Measurements from ENCODE around the gene GNAI1.

The GNAI1 gene

DNA sequence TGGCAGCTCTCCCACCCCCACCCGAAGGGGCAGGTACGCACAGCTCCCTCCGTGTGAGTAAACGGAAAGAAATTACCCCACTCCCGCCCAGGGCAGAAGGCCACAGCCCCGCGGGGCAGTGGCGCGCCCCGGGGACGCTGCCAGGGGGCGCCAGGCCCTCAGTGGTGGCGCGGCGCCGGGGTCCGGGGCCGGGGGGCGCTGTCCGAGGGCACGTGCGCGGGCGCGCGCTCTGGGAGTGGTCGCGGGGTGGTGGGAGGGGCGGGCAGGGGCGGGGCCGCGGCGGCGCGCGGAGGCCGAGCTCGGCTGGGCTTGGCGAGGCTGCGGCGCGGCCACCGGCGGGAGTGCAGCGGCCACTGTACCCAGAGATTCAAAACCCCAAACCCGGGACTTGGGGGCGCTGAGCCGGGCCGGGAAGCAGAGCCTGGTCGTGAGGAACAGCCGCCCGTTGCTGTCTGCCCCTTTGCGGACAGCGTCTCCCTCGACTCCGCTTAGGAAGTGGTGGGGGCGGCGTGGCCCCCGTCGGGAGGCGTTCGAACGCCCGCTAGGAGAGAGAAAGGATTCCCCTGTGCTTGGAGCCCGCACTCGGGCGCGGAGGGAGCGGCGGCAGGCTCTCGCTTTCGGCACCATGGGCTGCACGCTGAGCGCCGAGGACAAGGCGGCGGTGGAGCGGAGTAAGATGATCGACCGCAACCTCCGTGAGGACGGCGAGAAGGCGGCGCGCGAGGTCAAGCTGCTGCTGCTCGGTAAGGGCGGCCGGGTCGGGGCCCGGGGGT is at the start of gene GNAI1:
TSS of gene GNAI1 (plus strand) at position 296 of the 773 bp plus-strand sequence. CDS start at position 626, 330 bp downstream.
- Histone ChIP-seq H3K36me3 (replicated peaks) (no peaks in the 10 kb centered on the region; the same call in 1 of the 2 replicates), H3K4me3 (peak within 1 kb of the TSS; percentile 95), H3K9me3 (no peaks in the 10 kb centered on the region), H3K4me1 (peaks cover 26% of the 10 kb centered on the region), H3K27me3 (ENCODE audit: low read depth) (no peaks in the 10 kb centered on the region)
- peak; percentile 61 to 87 for DNase-seq (ENCODE audit: low spot score in 2 of 2)
- in situ Hi-C loops (cut with MboI; ENCODE audit: low sequenced_read_pairs): loop anchor here (25.0 kb wide), 1 partner anchor 278 kb away; no protein-coding TSS in a partner anchor

DNA sequence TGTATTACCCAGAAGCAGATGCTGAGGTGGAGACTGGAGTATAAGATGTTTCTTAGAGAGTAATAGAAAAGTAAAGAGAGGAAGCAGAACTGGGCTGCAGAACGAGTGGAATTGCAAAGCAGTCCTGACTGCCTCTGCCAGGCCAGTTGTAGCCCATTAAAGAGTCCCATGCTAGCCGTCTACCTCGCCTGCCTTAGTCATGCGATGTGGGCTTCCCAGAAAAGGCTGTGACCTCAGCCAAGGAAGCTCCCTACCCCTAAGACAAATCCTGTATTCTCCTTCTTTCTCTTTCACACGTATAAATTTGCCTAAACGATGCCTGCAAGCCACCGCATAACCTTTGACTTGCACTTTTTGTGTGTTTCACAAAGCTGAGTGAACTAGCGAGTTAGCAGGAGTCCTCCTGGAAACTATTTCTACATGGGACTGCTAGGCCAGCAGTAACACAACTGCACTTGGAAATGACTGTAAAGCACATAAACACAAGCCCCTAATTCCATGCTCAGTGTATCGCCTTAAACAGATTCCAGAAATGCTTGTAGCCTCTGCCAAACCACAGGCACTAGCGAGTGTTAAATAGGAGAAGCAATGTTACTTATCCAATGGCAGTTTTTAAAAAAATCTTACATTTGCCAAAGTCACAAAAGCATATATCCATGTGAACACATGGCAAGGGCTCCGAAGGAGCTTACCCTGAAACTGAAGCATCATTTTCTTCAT is 47.4 kb upstream of the GNAI1 start:
- H3K9me3 ChIP-seq: no peaks in the 10 kb centered on the region
- H3K4me3 ChIP-seq: no peak overlapping the region
- no peaks in the 10 kb centered on the region for H3K27me3 ChIP-seq (ENCODE audit: low read depth)
- no peaks in the 10 kb centered on the region for H3K36me3 ChIP-seq (replicated peaks)
- peaks cover 22% of the 10 kb centered on the region for H3K4me1 ChIP-seq
- in situ Hi-C loops (cut with MboI; ENCODE audit: low sequenced_read_pairs): no loop called here
- no peak for DNase-seq (ENCODE audit: low spot score in 2 of 2)

DNA sequence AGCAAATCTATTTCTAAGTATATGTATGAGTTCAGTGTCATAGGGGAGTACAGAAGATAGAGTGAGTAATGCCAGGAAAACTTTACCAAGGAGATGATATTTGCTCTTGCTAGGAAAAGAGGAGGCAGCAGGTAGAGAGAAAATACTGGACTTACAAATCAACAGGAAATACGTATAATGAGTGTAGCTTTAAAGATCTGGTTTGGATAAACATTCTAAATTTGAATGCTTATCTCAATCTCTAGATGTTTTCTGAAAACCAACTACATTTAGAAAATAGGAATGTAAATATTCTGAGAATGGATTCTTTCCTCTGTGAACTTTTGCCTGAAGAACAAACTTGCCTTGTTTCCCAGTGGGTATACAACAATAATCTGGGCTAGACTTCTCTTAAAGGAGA is 46.9 kb upstream of the GNAI1 start:
- in situ Hi-C loops (cut with MboI; ENCODE audit: low sequenced_read_pairs): no loop called here
- Histone ChIP-seq H3K36me3 (replicated peaks) (no peaks in the 10 kb centered on the region), H3K4me1 (peaks cover 22% of the 10 kb centered on the region), H3K9me3 (no peaks in the 10 kb centered on the region), H3K4me3 (no peak overlapping the region), H3K27me3 (ENCODE audit: low read depth) (no peaks in the 10 kb centered on the region)
- no peak for DNase-seq (ENCODE audit: low spot score in 2 of 2)

DNA sequence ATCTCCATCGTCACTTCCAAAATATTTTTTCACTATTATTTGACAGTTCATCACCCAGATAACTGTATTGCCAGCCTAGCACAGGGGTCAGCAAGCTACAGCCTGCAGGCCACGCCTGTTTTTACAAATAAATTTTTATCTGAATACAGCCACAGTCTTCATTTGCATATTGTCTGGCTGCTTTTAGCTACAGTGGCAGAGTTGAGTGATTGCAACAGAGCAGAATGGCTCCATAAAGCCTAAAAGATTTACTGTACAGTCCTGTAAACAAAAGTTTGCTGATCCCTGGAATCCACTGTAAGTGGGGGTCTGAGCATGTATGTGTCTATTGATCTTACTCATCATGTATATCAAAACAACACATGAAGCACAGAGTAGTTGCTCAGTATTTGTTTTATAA is 45.9 kb upstream of the GNAI1 start:
- DNase-seq (ENCODE audit: low spot score in 2 of 2): peak; percentile 36 to 59
- Histone ChIP-seq H3K36me3 (replicated peaks) (no peaks in the 10 kb centered on the region), H3K9me3 (no peaks in the 10 kb centered on the region), H3K4me3 (no peak overlapping the region), H3K27me3 (ENCODE audit: low read depth) (no peaks in the 10 kb centered on the region), H3K4me1 (peaks cover 22% of the 10 kb centered on the region)
- in situ Hi-C loops (cut with MboI; ENCODE audit: low sequenced_read_pairs): no loop called here

DNA sequence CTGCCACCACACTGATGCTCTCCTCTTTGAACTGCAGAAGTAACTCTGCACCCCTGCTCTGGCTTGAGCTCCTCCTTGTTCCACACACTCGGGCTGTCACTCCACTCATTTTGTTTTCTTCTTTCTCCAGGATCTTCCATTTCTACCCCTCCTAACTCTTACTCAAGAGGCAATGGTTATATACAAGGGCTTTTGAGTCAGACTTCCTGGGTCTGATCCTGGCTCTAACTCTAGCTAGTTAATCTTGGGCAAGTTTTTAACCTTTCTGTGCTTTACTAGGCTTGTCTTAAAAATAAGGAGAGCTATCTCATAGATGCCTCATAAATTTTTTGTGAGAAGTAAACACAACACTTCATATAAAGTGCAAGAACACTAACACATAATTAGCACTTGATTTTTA is 45.3 kb upstream of the GNAI1 start:
- in situ Hi-C loops (cut with MboI; ENCODE audit: low sequenced_read_pairs): no loop called here

DNA sequence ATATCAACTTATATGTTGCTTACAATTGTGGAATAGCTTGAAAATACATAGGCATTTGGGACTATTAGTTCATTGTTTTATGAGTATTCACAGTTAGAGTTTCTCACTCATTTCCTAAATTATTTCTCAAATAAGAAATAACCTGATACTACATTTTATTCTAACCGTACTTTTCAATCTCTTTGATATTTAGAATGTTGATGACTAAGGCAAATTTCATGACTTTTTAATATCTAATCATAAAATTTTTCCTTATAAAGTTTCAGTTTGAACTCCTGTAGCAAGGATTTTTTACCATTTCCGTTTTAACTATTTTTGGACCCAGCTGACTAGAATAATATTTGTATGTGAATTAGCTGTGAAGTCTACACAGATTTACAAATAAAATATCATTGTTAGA is 41.3 kb upstream of the GNAI1 start:
- Histone ChIP-seq H3K36me3 (replicated peaks) (no peaks in the 10 kb centered on the region), H3K27me3 (ENCODE audit: low read depth) (no peaks in the 10 kb centered on the region), H3K9me3 (no peaks in the 10 kb centered on the region), H3K4me1 (peaks cover 8% of the 10 kb centered on the region), H3K4me3 (no peak overlapping the region)
- DNase-seq (ENCODE audit: low spot score in 2 of 2): no peak
- in situ Hi-C loops (cut with MboI; ENCODE audit: low sequenced_read_pairs): no loop called here

More for the DNA sequence above, 45.3 kb upstream of the GNAI1 start:
- H3K36me3 ChIP-seq (replicated peaks): no peaks in the 10 kb centered on the region
- no peak for DNase-seq (ENCODE audit: low spot score in 2 of 2)
- no peak overlapping the region for H3K4me3 ChIP-seq
- peaks cover 22% of the 10 kb centered on the region for H3K4me1 ChIP-seq
- no peaks in the 10 kb centered on the region for H3K27me3 ChIP-seq (ENCODE audit: low read depth)
- H3K9me3 ChIP-seq: no peaks in the 10 kb centered on the region

DNA sequence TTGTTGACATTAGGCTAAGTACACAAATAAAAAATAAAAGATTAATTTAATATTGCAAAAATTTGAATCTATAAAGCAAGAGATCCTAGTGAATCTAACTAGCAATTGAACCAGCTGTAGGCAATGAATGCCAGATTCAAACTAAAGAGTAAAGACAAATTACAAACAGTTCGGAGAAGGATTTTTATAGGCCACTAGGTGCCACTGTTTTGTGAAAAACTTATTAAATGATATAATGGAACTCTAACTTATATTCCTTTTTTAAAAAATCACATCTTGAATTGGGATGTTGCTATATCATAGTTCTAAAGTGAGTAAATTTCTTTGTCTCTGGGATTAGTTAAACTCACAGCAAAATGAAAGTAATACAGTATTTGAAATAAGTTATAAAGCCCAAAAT is 39.1 kb upstream of the GNAI1 start:
- Histone ChIP-seq H3K4me3 (no peak overlapping the region), H3K36me3 (replicated peaks) (no peaks in the 10 kb centered on the region), H3K27me3 (ENCODE audit: low read depth) (no peaks in the 10 kb centered on the region), H3K9me3 (no peaks in the 10 kb centered on the region), H3K4me1 (no peaks in the 10 kb centered on the region)
- in situ Hi-C loops (cut with MboI; ENCODE audit: low sequenced_read_pairs): no loop called here
- DNase-seq (ENCODE audit: low spot score in 2 of 2): peak in 1 of 2 experiments; percentile 22

DNA sequence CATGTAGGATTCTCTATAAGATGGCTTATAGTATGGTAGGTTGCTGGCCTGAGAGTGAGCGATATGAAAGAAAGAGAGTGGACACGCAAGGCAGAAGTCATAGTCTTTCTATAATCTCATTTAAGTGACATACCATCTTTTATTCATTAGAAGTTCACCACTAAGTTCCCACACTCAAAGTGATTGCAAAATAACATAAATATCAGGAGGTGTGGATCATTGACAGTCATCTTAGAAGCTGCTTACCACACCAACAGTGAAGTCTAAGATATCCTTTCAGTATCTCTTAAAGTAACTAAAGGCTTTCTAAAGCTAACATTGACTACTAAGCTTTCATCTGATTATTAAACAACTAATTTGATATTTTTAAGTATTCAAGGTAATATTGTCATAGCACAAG is 36.9 kb upstream of the GNAI1 start:
- H3K4me1 ChIP-seq: no peaks in the 10 kb centered on the region
- H3K9me3 ChIP-seq: no peaks in the 10 kb centered on the region
- no peaks in the 10 kb centered on the region for H3K27me3 ChIP-seq (ENCODE audit: low read depth)
- no peaks in the 10 kb centered on the region for H3K36me3 ChIP-seq (replicated peaks)
- H3K4me3 ChIP-seq: no peak overlapping the region
- in situ Hi-C loops (cut with MboI; ENCODE audit: low sequenced_read_pairs): no loop called here
- no peak for DNase-seq (ENCODE audit: low spot score in 2 of 2)

DNA sequence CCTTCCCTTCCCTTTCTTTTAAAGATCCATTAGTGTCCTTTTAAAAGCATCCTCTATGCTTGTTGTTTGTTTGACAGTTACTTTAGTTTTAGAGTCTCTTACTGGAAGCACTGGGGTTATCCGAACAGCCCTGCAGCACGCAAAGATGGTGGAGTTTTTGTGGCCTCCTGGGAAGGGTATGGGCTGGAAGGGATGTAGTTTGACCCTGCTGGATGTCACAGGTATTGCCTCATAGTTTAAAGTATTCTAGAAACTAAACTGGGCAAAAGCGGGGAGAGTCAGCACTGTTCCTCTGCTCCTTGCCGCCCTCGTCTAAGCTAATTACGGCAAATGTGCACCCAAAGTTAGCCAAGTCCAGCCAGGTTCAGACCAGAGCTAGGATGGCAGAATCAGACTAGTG is 35.8 kb upstream of the GNAI1 start:
- in situ Hi-C loops (cut with MboI; ENCODE audit: low sequenced_read_pairs): no loop called here
- peak in 1 of 2 experiments; percentile 18 for DNase-seq (ENCODE audit: low spot score in 2 of 2)
- Histone ChIP-seq H3K27me3 (ENCODE audit: low read depth) (no peaks in the 10 kb centered on the region), H3K36me3 (replicated peaks) (no peaks in the 10 kb centered on the region), H3K4me1 (no peaks in the 10 kb centered on the region), H3K9me3 (no peaks in the 10 kb centered on the region), H3K4me3 (no peak overlapping the region)

DNA sequence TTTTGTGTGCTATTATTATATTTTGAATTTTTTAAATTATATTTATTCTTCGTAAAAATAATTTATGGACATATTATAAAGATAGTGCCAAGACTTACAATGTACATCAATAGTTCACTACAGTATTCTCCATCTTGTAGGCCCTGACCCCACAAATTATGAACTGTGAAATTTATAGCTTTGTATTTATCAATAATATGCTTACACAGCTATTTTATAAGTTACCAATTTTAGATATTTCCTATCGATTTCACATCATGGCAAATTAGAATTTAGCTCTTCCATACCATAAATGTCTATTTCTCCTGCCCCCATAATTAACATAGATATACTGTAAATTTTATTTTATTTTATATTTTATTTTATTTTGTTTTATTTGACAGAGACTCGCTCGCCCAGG is 34.4 kb upstream of the GNAI1 start:
- no peak for DNase-seq (ENCODE audit: low spot score in 2 of 2)
- no peaks in the 10 kb centered on the region for H3K4me1 ChIP-seq
- H3K4me3 ChIP-seq: no peak overlapping the region
- H3K27me3 ChIP-seq (ENCODE audit: low read depth): no peaks in the 10 kb centered on the region
- in situ Hi-C loops (cut with MboI; ENCODE audit: low sequenced_read_pairs): no loop called here
- no peaks in the 10 kb centered on the region for H3K9me3 ChIP-seq
- no peaks in the 10 kb centered on the region for H3K36me3 ChIP-seq (replicated peaks)

DNA sequence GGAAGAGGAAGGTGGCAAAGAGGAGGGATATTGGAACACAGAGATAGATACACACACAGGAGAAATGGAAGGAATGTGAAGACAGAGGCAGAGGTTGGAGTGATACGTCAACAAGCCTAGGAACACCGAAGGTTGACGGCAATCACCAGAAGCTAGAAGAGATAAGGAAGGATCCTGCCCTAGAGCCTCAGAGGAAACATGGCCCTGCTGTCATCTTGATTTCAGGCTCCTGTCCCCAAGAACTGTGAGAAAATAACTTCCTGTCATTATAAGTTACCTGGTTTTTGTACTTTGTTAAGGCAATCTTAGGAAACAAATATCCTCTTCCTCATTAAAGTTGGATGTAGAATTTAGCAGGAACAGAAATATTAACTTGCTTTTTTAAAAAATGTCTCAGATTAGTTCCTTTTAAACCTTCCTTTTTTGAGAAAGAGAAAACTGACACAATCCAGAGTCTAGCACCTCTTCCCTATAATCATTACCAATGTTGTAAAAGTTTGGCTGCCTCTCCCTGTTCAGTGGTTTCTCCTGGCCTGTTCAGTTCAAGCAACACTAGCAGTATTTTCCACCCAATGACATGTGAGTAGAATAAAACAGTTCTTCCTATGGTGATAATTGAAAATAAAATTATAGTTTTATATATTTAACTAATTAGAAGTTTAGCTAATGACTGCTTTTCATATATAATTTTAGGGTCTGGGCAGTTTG is 28.8 kb upstream of the GNAI1 start:
- Histone ChIP-seq H3K36me3 (replicated peaks) (no peaks in the 10 kb centered on the region), H3K4me1 (peaks cover 2% of the 10 kb centered on the region), H3K4me3 (no peak overlapping the region), H3K9me3 (no peaks in the 10 kb centered on the region), H3K27me3 (ENCODE audit: low read depth) (no peaks in the 10 kb centered on the region)
- DNase-seq (ENCODE audit: low spot score in 2 of 2): no peak
- in situ Hi-C loops (cut with MboI; ENCODE audit: low sequenced_read_pairs): no loop called here

DNA sequence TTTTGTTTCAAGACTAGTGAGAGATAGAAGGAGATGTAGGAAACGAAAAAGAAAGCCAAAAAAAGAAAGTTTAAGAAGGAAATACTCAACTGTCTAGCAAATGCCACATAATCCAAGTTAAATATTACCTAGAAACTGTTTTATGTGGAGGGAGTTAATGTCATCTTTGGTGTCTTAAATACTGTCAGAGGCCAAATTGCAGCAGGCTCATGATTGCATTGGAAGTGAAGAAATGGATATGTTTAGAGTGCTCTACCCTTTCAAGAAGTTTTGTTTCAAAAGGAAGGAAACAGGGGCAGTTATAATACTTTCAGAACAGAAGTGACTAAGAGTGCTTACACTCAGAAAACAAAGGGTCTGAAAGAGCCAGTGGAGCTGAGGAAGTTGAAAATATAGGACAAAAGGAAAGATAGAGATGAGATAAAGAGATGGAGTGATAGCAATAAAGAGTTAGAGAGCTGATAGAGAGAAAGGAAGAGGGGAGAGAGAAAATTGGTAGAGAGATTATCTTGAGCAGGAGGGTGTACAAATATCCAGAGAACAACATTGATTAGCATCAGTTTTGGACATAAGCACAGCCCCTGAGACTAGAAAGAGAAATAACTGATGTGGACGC is 28.0 kb upstream of the GNAI1 start:
- Histone ChIP-seq H3K4me1 (peaks cover 2% of the 10 kb centered on the region), H3K27me3 (ENCODE audit: low read depth) (no peaks in the 10 kb centered on the region), H3K9me3 (no peaks in the 10 kb centered on the region), H3K36me3 (replicated peaks) (no peaks in the 10 kb centered on the region), H3K4me3 (no peak overlapping the region)
- peak in 1 of 2 experiments; percentile 13 for DNase-seq (ENCODE audit: low spot score in 2 of 2)
- in situ Hi-C loops (cut with MboI; ENCODE audit: low sequenced_read_pairs): no loop called here

DNA sequence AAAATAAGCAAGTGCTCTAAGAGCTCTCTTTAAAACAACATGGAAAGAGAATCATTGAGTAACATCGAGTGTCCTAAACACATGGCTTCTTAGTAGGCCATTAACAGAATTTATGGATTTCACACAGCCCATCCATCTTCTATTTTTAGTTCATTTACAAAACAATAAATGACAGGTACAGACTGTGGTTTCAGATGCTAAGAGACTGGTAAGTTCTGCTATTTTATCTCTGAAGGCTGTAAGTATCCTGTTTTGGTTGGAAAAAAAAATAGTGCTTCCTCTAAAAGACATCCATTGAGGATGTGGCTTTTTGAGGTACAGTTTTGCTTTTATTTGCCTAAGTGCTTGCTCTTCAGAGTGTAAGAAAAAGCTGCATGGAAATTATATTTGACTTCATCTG is 27.4 kb upstream of the GNAI1 start:
- no peak for DNase-seq (ENCODE audit: low spot score in 2 of 2)
- Histone ChIP-seq H3K4me1 (peaks cover 2% of the 10 kb centered on the region), H3K36me3 (replicated peaks) (no peaks in the 10 kb centered on the region), H3K27me3 (ENCODE audit: low read depth) (no peaks in the 10 kb centered on the region), H3K4me3 (no peak overlapping the region), H3K9me3 (no peaks in the 10 kb centered on the region)
- in situ Hi-C loops (cut with MboI; ENCODE audit: low sequenced_read_pairs): no loop called here
